SK-N-SH (cell line): ENCODE results near the gene CLDND1. TPM values are rescaled to one million over a fixed set of nuclear protein-coding genes. Genes with fewer than 3 reads are reported as not detected.

Source experiments
- CTCF ChIA-PET: fragments of 300-600, 350-600 bp; formaldehyde crosslinking; extraction: SDS; loops from one replicate; lab custom pipeline; 2021; lab: Yijun Ruan, JAX
- POLR2A ChIA-PET: fragments of 350-600 bp; sonication (Branson Sonifier 250); formaldehyde crosslinking; extraction: SDS; loops from one replicate; lab custom pipeline; 2020; ENCODE audit warnings: antibody characterized with exemption, inconsistent platforms; lab: Yijun Ruan, JAX
- DNase-seq: peaks from one replicate; pipeline ENCODE4 v3.0.0; 2012
- H2AFZ ChIP-seq: fragments of 200-600 bp; sonication (generic); 2 replicates; pipeline ENCODE4 v1.8.1; 2016; ENCODE audit warnings: antibody characterized with exemption, mild to moderate bottlenecking, low read depth
- H3F3A ChIP-seq: fragments of 200-600 bp; sonication (generic); replicated peaks from 2 replicates; pipeline ENCODE3; 2016; ENCODE audit warnings: antibody characterized with exemption, mild to moderate bottlenecking; ENCODE audit not compliant: insufficient read depth
- H3K27ac ChIP-seq, 2 experiments: fragments of 200-500 bp in 1 of 2; fragments of 200-600 bp in 1 of 2; sonication (Bioruptor generic) in 1 of 2; sonication (generic), shearing (Covaris generic) in 1 of 2; 2 replicates each; pipeline versions ENCODE4 v1.5.1 to v1.6.1; 2014 to 2016; ENCODE audit warnings: low read depth in 2 of 2, inconsistent platforms in 1 of 2, low read length in 1 of 2, mild to moderate bottlenecking in 1 of 2, mixed read lengths in 1 of 2
- H3K27me3 ChIP-seq: fragments of 200-600 bp; sonication (generic), shearing (Covaris generic); 2 replicates; pipeline ENCODE4 v1.6.1; 2016; ENCODE audit warnings: mixed run types; ENCODE audit not compliant: insufficient read depth
- H3K36me3 ChIP-seq, 2 experiments: fragments of 200-500 bp in 1 of 2; fragments of 200-600 bp in 1 of 2; sonication (Bioruptor generic) in 1 of 2; sonication (generic) in 1 of 2; replicated peaks in 1 of 2; 2 replicates each; pipeline versions ENCODE3 to v1.5.1; 2014 to 2016; ENCODE audit warnings: low read length in 1 of 2, mild to moderate bottlenecking in 1 of 2; ENCODE audit not compliant: insufficient read depth in 2 of 2, control insufficient read depth in 1 of 2
- H3K4me1 ChIP-seq, 2 experiments: fragments of 200-500 bp in 1 of 2; fragments of 200-600 bp in 1 of 2; sonication (Bioruptor generic) in 1 of 2; sonication (generic), shearing (Covaris generic) in 1 of 2; 2 replicates each; pipeline versions ENCODE4 v1.5.1 to v1.6.1; 2014 to 2016; ENCODE audit warnings: low read depth in 1 of 2, low read length in 1 of 2, mixed run types in 1 of 2; ENCODE audit not compliant: insufficient read depth in 2 of 2, control insufficient read depth in 1 of 2
- H3K4me2 ChIP-seq: fragments of 200-600 bp; sonication (generic), shearing (Covaris generic); 2 replicates; pipeline ENCODE4 v1.6.1; 2017; ENCODE audit warnings: mixed run types
- H3K4me3 ChIP-seq, 2 experiments: fragments of 200-500 bp in 1 of 2; fragments of 200-600 bp in 1 of 2; sonication (Bioruptor generic) in 1 of 2; sonication (generic), shearing (Covaris generic) in 1 of 2; 2 replicates each; pipeline versions ENCODE4 v1.5.1 to v1.8.1; 2014 to 2016; ENCODE audit warnings: low read depth in 2 of 2, inconsistent platforms in 1 of 2, low read length in 1 of 2, mild to moderate bottlenecking in 1 of 2, mixed read lengths in 1 of 2, moderate library complexity in 1 of 2
- H3K79me2 ChIP-seq: fragments of 200-600 bp; sonication (generic); 2 replicates; pipeline ENCODE4 v1.8.1; 2017; ENCODE audit warnings: mild to moderate bottlenecking; ENCODE audit not compliant: insufficient read depth
- H3K9ac ChIP-seq: fragments of 200-600 bp; sonication (generic); 2 replicates; pipeline ENCODE4 v1.6.1; 2017; ENCODE audit warnings: mixed run types
- H3K9me2 ChIP-seq: fragments of 200-600 bp; sonication (generic); 2 replicates; pipeline ENCODE4 v1.6.1; 2017; ENCODE audit warnings: mixed run types
- H3K9me3 ChIP-seq: fragments of 200-600 bp; sonication (generic); 2 replicates; pipeline ENCODE4 v1.6.1; 2017; ENCODE audit warnings: mixed run types, mild to moderate bottlenecking, moderate library complexity
- H4K20me1 ChIP-seq: fragments of 200-600 bp; sonication (generic); 2 replicates; pipeline ENCODE4 v1.6.1; 2017; ENCODE audit warnings: mild to moderate bottlenecking, mixed run types; ENCODE audit not compliant: insufficient read depth
- ELF1 ChIP-seq: IDR thresholded peaks from 2 replicates; pipeline ENCODE4 v1.4.0; 2012
- GATA2 ChIP-seq: sonication (generic); formaldehyde crosslinking; IDR thresholded peaks from 2 replicates; pipeline ENCODE4 v1.5.0; 2020; ENCODE audit warnings: mild to moderate bottlenecking, missing genetic modification reagents
- IRF3 ChIP-seq: fragments of 150-350 bp; IDR thresholded peaks from 2 replicates; pipeline ENCODE4 v1.6.1; 2016; ENCODE audit warnings: mild to moderate bottlenecking, low read depth, low read length
- JUND ChIP-seq: IDR thresholded peaks from 2 replicates; pipeline ENCODE4 v1.4.0; 2012
- MEF2A ChIP-seq: IDR thresholded peaks from 2 replicates; pipeline ENCODE4 v1.4.0; 2012; ENCODE audit warnings: low read depth, borderline replicate concordance
- NRF1 ChIP-seq: IDR thresholded peaks from 2 replicates; pipeline ENCODE4 v1.6.1; 2012; ENCODE audit warnings: low read depth, mild to moderate bottlenecking, low read length
- POLR2AphosphoS5 ChIP-seq: IDR thresholded peaks from 2 replicates; pipeline ENCODE4 v1.6.1; 2012; ENCODE audit warnings: low read depth, low read length
- RCOR1 ChIP-seq: fragments of 150-350 bp; IDR thresholded peaks from 2 replicates; pipeline ENCODE4 v1.6.1; 2017; ENCODE audit warnings: antibody characterized with exemption, low read length
- RFX5 ChIP-seq: IDR thresholded peaks from 2 replicates; pipeline ENCODE4 v1.6.1; 2012; ENCODE audit warnings: mild to moderate bottlenecking, improper control_type of control experiment, low read length
- RXRA ChIP-seq: IDR thresholded peaks from 2 replicates; pipeline ENCODE4 v1.4.0; 2012; ENCODE audit warnings: low read depth, mild to moderate bottlenecking, borderline replicate concordance
- SIN3A ChIP-seq: IDR thresholded peaks from 2 replicates; pipeline ENCODE4 v1.6.1; 2012; ENCODE audit warnings: low read depth, mild to moderate bottlenecking, low read length, moderate library complexity, borderline replicate concordance
- TAF1 ChIP-seq: IDR thresholded peaks from 2 replicates; pipeline ENCODE4 v1.6.1; 2012; ENCODE audit warnings: low read depth, mild to moderate bottlenecking, low read length, moderate library complexity, borderline replicate concordance
- TCF12 ChIP-seq: IDR thresholded peaks from 2 replicates; pipeline ENCODE4 v1.4.0; 2012
- USF1 ChIP-seq: IDR thresholded peaks from 2 replicates; pipeline ENCODE4 v1.4.0; 2012; ENCODE audit warnings: low read depth, borderline replicate concordance
- YY1 ChIP-seq: IDR thresholded peaks from 2 replicates; pipeline ENCODE4 v1.4.0; 2012; ENCODE audit warnings: low read depth, mild to moderate bottlenecking
- WGBS: methylation state at CpG from one replicate; pipeline ENCODE4 v1.1.6; 2017; ENCODE audit warnings: low lambda C conversion rate; 5-methylcytosine and 5-hydroxymethylcytosine counted together
- polyA plus RNA-seq, 3 experiments: library from polyadenylated mRNA; depleted of rRNA; stranded (reverse); fragments of >200 nt; gene quantifications; 2 replicates each; pipeline ENCODE4 v1.2.3, GENCODE V29; 2012
- TF ChIP-seq, protein P1 (sequence below): fragments of 150-350 bp; IDR thresholded peaks from 2 replicates; pipeline ENCODE4 v1.6.1; 2017; ENCODE audit warnings: antibody characterized with exemption, low read length, low read depth, borderline replicate concordance
- TF ChIP-seq, protein P2 (sequence below): IDR thresholded peaks from 2 replicates; pipeline ENCODE4 v1.4.0; 2012; ENCODE audit warnings: low read depth, borderline replicate concordance

CLDND1 gene
- polyA plus RNA-seq, 1 of the 3 experiments (the other 2 are of a cell fraction): 110 TPM

GRCh38 chr3:98531622-98532274 is 9.0 kb upstream of the CLDND1 start, which contains the start of gene GPR15:
Gene GPR15, plus strand, starts transcription at chr3:98531978. Its CDS starts 56 bp downstream, at chr3:98532034.
- CTCF ChIA-PET: no interaction called here

GRCh38 chr3:98530676-98531075 is 8.0 kb upstream of the CLDND1 start:
- Histone ChIP-seq H2AFZ (no peak overlapping the region), H3K9me3 (no peaks in the 10 kb centered on the region), H3K4me3 (no peak overlapping the region), H3K27ac (no peak overlapping the region), H3K9ac (no peak overlapping the region), H3K4me2 (no peak overlapping the region), H3K36me3 (no peaks in the 10 kb centered on the region), H3K4me1 (no peaks in the 10 kb centered on the region; a peak in 1 of 4 replicates), H3F3A (no peaks in the 10 kb centered on the region), H4K20me1 (no peaks in the 10 kb centered on the region), H3K79me2 (no peaks in the 10 kb centered on the region), H3K27me3 (peaks cover 7% of the 10 kb centered on the region; the same call in 1 of the 2 replicates), H3K9me2 (no peaks in the 10 kb centered on the region)
- 27% methylated on average over 2 of the region's 2 CpGs for WGBS
- TF ChIP-seq USF1: no peak
- ChIA-PET CTCF (no interaction called here), POLR2A (no interaction called here)
- no peak for DNase-seq

More at GRCh38 chr3:98531622-98532274, 9.0 kb upstream of the CLDND1 start, which contains the start of gene GPR15:
- H3K27me3 ChIP-seq: peaks cover 7% of the 10 kb centered on the region; the same call in 1 of the 2 replicates
- H3K9me2 ChIP-seq: no peaks in the 10 kb centered on the region
- POLR2A ChIA-PET: no interaction called here
- no peak for DNase-seq
- no peak within 1 kb of the TSS for H3K9ac ChIP-seq
- H3K36me3 ChIP-seq: no peaks in the 10 kb centered on the region
- no peaks in the 10 kb centered on the region for H3F3A ChIP-seq
- WGBS: 37% methylated on average over 7 of the region's 7 CpGs
- no peak within 1 kb of the TSS for H2AFZ ChIP-seq
- no peak within 1 kb of the TSS for H3K4me3 ChIP-seq
- no peak within 1 kb of the TSS for H3K27ac ChIP-seq
- H4K20me1 ChIP-seq: no peaks in the 10 kb centered on the region
- H3K4me2 ChIP-seq: no peak within 1 kb of the TSS
- no peaks in the 10 kb centered on the region; a peak in 1 of 4 replicates for H3K4me1 ChIP-seq
- no peaks in the 10 kb centered on the region for H3K79me2 ChIP-seq
- H3K9me3 ChIP-seq: no peaks in the 10 kb centered on the region
- no peak for TF ChIP-seq IRF3
- no peak for TF ChIP-seq RCOR1
- TF ChIP-seq, protein P1, sequence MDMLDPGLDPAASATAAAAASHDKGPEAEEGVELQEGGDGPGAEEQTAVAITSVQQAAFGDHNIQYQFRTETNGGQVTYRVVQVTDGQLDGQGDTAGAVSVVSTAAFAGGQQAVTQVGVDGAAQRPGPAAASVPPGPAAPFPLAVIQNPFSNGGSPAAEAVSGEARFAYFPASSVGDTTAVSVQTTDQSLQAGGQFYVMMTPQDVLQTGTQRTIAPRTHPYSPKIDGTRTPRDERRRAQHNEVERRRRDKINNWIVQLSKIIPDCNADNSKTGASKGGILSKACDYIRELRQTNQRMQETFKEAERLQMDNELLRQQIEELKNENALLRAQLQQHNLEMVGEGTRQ: no peak
- no peak for TF ChIP-seq TCF12
- TF ChIP-seq RXRA: no peak
- TF ChIP-seq, protein P2, sequence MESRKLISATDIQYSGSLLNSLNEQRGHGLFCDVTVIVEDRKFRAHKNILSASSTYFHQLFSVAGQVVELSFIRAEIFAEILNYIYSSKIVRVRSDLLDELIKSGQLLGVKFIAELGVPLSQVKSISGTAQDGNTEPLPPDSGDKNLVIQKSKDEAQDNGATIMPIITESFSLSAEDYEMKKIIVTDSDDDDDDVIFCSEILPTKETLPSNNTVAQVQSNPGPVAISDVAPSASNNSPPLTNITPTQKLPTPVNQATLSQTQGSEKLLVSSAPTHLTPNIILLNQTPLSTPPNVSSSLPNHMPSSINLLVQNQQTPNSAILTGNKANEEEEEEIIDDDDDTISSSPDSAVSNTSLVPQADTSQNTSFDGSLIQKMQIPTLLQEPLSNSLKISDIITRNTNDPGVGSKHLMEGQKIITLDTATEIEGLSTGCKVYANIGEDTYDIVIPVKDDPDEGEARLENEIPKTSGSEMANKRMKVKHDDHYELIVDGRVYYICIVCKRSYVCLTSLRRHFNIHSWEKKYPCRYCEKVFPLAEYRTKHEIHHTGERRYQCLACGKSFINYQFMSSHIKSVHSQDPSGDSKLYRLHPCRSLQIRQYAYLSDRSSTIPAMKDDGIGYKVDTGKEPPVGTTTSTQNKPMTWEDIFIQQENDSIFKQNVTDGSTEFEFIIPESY: no peak
- no peak for TF ChIP-seq NRF1
- no peak for TF ChIP-seq SIN3A
- no peak for TF ChIP-seq POLR2AphosphoS5
- TF ChIP-seq YY1: no peak
- no peak for TF ChIP-seq ELF1
- TF ChIP-seq TAF1: no peak
- TF ChIP-seq GATA2 (CRISPR knock-in tag): no peak
- no peak for TF ChIP-seq JUND
- TF ChIP-seq RFX5: no peak
- no peak for TF ChIP-seq MEF2A
